G401 (cell line): ENCODE measurements around the gene MEGF11. TPM values are rescaled to one million over a fixed set of nuclear protein-coding genes. Genes with fewer than 3 reads are reported as not detected.

ENCODE experiments used
- DNase-seq: peaks from one replicate; pipeline ENCODE4 v3.0.0-alpha.2; 2015; ENCODE audit warnings: low spot score
- in situ Hi-C: cut with HindIII; loops from 2 replicates; pipeline ENCODE4 v1.10.0; 2016; ENCODE audit warnings: low sequenced_read_pairs, mixed read lengths
- total RNA-seq: library from RNA; depleted of rRNA; stranded (reverse); fragments of >200 nt; shearing (Covaris generic); gene quantifications from 2 replicates; pipeline ENCODE4 v1.2.3, GENCODE V29; 2014; rRNA removed

MEGF11 gene
- total RNA-seq, 1 experiment from 2014 or later: 1.9 TPM

GRCh38 chr15:65845826-65846519, 407.6 kb downstream of the MEGF11 start:
- in situ Hi-C loops: no loop called here
- DNase-seq: no peak

Other genes starting within 250 kb of the MEGF11 start
- gene DIS3L, start 39.8 kb upstream of the MEGF11 start, total RNA-seq: 22.0 and 57.8 TPM in 2 replicates
- gene TIPIN, start 102.9 kb upstream of the MEGF11 start, total RNA-seq: 19.3 and 44.8 TPM in 2 replicates
- gene MAP2K1, start 133.2 kb upstream of the MEGF11 start, total RNA-seq: 5.3 and 13.9 TPM in 2 replicates
- 17.1 and 18.3 TPM in 2 replicates for gene SNAPC5, start 244.0 kb upstream of the MEGF11 start, total RNA-seq